ENCODE results near the gene MPC1. TPM values are rescaled to one million over a fixed set of nuclear protein-coding genes. Genes with fewer than 3 reads are reported as not detected.

The MPC1 gene
- total RNA-seq, 1 donor from 2014 or later: 14.3 TPM

DNA sequence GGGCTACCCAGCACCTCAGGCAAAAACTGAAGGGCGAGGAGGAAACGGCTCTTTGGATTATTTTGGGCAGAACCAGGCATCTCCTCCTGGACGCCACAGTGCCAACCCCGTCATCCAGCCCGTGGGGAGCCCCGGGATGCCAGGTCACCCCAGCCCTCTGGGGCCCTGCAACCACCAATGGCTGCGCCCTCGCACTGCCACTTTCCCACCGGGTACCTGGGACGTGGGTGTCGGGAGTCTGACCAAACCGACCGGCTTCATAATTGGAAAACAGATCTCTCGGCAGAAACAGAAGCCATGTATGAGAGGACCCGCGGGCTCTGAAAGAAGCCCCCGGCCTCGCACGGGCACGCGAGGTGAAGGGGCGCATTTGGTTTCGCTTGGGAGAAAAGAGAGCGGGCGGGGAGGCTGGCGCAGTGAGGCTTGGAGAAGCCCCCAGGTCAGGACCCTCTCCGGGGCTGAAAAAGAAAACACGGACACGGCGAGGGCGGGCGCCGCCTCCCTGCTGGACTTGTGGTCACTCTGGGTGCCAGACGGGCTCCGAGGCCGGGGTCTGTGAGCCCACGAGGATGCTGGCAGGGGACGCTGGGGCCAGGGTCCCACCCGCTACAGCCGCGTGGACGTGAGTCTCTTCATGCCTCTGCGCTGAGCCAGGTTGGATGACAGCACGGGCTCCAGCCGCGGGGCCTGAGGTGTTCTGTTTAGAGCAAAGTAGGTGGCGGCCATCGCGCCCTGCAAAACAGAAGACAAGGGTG is 29.6 kb upstream of the MPC1 start:
- Mint-ChIP-seq H3K27ac (no peak overlapping the region), H3K4me1 (no peaks in the 10 kb centered on the region), H3K9me3 (peaks cover 4% of the 10 kb centered on the region), H3K27me3 (ENCODE audit: low read depth) (no peaks in the 10 kb centered on the region), H3K4me3 (no peak overlapping the region), H3K36me3 (peaks cover 4% of the 10 kb centered on the region)
- TF ChIP-seq, protein P1, sequence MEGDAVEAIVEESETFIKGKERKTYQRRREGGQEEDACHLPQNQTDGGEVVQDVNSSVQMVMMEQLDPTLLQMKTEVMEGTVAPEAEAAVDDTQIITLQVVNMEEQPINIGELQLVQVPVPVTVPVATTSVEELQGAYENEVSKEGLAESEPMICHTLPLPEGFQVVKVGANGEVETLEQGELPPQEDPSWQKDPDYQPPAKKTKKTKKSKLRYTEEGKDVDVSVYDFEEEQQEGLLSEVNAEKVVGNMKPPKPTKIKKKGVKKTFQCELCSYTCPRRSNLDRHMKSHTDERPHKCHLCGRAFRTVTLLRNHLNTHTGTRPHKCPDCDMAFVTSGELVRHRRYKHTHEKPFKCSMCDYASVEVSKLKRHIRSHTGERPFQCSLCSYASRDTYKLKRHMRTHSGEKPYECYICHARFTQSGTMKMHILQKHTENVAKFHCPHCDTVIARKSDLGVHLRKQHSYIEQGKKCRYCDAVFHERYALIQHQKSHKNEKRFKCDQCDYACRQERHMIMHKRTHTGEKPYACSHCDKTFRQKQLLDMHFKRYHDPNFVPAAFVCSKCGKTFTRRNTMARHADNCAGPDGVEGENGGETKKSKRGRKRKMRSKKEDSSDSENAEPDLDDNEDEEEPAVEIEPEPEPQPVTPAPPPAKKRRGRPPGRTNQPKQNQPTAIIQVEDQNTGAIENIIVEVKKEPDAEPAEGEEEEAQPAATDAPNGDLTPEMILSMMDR (IDR thresholded peaks at IDR 0.05; ENCODE audit: unreplicated experiment): no peak
- DNase-seq (ENCODE audit: low spot score in 2 of 2, unreplicated experiment in 2 of 2): no peak

DNA sequence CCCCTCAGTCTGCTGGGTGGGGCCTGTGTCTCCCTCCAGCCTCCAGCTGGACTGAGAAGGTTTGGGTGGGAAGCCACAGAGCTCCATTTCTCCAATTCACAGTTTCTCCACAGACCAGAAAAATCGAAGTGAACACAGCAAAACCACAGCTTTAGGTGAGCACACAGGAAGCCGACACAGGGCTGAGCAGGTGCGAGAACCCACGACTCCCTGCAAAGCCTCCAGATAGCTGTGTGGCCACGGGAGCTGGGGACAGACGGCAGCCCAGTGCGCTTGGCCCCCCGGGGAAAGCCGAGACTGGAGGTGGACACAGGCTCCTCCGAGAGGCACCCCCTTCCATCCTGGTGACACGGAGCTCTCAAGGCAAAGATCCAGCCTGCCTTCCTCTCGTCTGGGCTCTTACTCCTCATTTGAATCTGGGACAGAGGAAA is 29.0 kb upstream of the MPC1 start:
- TF ChIP-seq, protein P1 (IDR thresholded peaks at IDR 0.05; ENCODE audit: unreplicated experiment): no peak
- peaks cover 3% of the 10 kb centered on the region for H3K9me3 Mint-ChIP-seq
- no peak overlapping the region for H3K4me3 Mint-ChIP-seq

DNA sequence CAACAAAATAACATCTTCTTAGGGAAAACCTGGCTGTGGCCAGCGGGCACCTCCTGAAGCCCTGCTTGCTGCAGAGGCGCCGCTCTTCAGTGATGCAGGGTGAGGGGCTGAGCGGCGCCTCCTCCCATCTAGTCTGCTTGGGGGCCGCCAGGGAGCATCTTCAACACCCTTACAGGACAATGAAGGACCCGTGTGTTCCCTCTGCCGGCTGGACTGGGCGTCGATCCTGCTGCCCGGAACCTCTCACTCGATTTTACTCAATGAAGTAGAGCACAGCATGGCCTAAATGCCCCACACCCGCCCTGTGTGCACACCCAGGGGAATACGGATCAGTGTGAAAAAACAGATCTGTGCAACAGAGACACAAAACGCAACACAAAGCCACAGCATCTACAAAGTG is 28.5 kb upstream of the MPC1 start:
- no peaks in the 10 kb centered on the region for H3K9me3 Mint-ChIP-seq
- TF ChIP-seq, protein P1 (IDR thresholded peaks at IDR 0.05; ENCODE audit: unreplicated experiment): no peak
- H3K27me3 Mint-ChIP-seq (ENCODE audit: low read depth): no peaks in the 10 kb centered on the region
- H3K27ac Mint-ChIP-seq: no peak overlapping the region
- no peaks in the 10 kb centered on the region for H3K4me1 Mint-ChIP-seq
- DNase-seq (ENCODE audit: low spot score in 2 of 2, unreplicated experiment in 2 of 2): no peak
- H3K36me3 Mint-ChIP-seq: peaks cover 4% of the 10 kb centered on the region
- no peak overlapping the region for H3K4me3 Mint-ChIP-seq

More for the DNA sequence above, 29.0 kb upstream of the MPC1 start:
- H3K36me3 Mint-ChIP-seq: peaks cover 4% of the 10 kb centered on the region
- no peak overlapping the region for H3K27ac Mint-ChIP-seq
- H3K27me3 Mint-ChIP-seq (ENCODE audit: low read depth): no peaks in the 10 kb centered on the region
- no peak for DNase-seq (ENCODE audit: low spot score in 2 of 2, unreplicated experiment in 2 of 2)
- no peaks in the 10 kb centered on the region for H3K4me1 Mint-ChIP-seq

DNA sequence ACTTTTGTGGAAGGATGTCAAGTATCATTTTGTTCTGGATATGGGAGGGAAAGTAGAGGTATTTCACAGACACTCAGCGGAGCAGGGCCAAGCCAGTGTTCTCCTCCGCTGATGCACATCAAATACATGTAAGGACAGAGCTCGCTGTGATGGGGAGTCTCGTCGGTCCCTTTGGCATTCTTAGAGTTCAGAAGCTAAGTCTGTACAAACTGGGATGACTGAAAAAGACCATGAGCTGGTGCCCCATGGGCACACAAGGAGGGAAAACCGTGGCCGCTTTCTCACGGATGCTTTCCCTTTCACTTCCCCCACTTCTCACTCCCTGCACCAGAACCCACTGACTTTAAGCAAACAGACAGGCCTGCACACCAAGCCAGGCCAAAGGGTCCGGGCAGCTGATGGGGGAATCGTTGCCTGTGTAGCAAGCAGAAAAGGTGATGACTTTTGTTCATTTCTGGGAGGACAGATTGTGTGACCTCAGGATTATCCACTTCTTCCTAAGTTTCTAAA is 27.7 kb upstream of the MPC1 start:
- TF ChIP-seq, protein P1 (IDR thresholded peaks at IDR 0.05; ENCODE audit: unreplicated experiment): no peak
- Mint-ChIP-seq H3K27me3 (ENCODE audit: low read depth) (no peaks in the 10 kb centered on the region), H3K36me3 (peaks cover 4% of the 10 kb centered on the region), H3K4me3 (no peak overlapping the region), H3K4me1 (no peaks in the 10 kb centered on the region), H3K27ac (no peak overlapping the region), H3K9me3 (no peaks in the 10 kb centered on the region)
- DNase-seq (ENCODE audit: low spot score in 2 of 2, unreplicated experiment in 2 of 2): no peak

DNA sequence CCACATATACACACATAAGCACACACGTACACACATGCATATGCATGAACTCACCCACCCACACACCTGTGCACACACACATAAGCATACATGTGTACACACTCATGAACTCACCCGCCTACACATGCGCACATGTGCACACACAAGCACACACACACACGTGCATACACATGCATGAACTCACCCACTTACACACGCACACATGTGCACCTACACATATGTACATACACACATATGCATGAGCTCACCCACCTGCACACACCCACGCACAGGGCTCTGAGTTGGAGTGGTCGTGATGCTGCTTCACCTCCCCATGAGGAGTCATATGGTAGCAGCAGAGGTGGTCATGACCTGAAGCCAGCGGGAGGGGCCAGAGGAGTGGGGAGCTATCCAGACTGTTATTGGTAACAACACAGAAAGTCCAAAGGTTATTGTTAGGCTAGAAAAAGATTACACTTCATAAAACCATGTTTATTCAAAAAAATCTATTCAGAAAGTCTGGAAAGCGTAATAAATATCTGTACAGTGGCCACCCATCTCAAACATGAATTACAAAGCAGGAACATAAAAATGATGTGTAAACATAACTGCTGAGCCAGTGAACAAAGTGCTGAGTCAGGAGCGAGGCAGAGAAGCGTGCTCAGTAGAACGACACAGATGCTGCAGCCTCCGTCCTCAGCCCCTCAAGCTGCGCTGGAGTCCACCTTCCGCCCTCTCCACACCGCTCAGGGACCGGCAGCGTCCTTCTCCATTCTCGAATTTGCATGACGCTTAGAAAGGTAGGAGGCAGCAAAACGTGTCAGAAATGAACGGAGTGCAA is 26.4 kb upstream of the MPC1 start:
- peaks cover 2% of the 10 kb centered on the region for H3K36me3 Mint-ChIP-seq
- H3K4me3 Mint-ChIP-seq: no peak overlapping the region
- H3K27ac Mint-ChIP-seq: no peak overlapping the region
- no peaks in the 10 kb centered on the region for H3K27me3 Mint-ChIP-seq (ENCODE audit: low read depth)
- no peaks in the 10 kb centered on the region for H3K4me1 Mint-ChIP-seq
- no peaks in the 10 kb centered on the region for H3K9me3 Mint-ChIP-seq
- DNase-seq (ENCODE audit: low spot score in 2 of 2, unreplicated experiment in 2 of 2): no peak
- TF ChIP-seq, protein P1 (IDR thresholded peaks at IDR 0.05; ENCODE audit: unreplicated experiment): no peak
